PC-3 (cell line): ENCODE data around the gene PADI2.

Experiments
- CTCF ChIP-seq: fragments of 300-600 bp; sonication (generic); conservative IDR thresholded peaks from 2 replicates; pipeline ENCODE4 v1.5.1; 2017; ENCODE audit warnings: antibody characterized with exemption, low read depth, mild to moderate bottlenecking, low read length
- EZH2 ChIP-seq: fragments of 300-600 bp; sonication (generic); IDR thresholded peaks from one replicate; pipeline ENCODE4 v1.6.1; 2017; ENCODE audit warnings: antibody characterized with exemption, mild to moderate bottlenecking, low read length; ENCODE audit not compliant: unreplicated experiment
- EZH2phosphoT487 ChIP-seq: fragments of 300-600 bp; sonication (generic); IDR thresholded peaks from 2 replicates; pipeline ENCODE4 v1.6.1; 2018; ENCODE audit warnings: mild to moderate bottlenecking, antibody characterized with exemption, low read length, borderline replicate concordance

DNA sequence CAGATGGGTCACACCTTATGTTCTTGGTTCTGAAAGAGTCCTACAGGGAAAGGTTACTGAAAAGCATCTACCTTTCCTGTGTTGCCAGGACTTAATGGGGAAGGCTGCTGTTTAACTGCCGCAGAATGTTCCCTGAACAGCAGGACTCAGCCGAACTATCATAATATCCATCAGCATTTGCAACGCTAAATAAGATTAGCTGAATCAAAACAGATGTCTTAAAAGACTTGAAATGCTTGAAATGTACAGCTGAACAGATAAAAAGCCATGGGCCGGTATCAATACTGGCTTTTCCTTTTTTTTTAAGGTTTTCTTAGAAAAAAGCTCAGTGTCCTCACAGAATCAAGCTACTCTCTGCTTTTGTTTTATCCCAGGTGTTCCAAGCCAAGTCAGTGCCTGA is 87.8 kb downstream of the PADI2 start:
- no peak for TF ChIP-seq EZH2
- TF ChIP-seq CTCF = no peak
- no peak for TF ChIP-seq EZH2phosphoT487
